Myocyte (in vitro differentiated cells): ENCODE data around the gene RGS11. TPM values are rescaled to one million over a fixed set of nuclear protein-coding genes. Genes with fewer than 3 reads are reported as not detected.

Source experiments
- DNase-seq: peaks from one replicate; pipeline ENCODE4 v3.0.0-alpha.2; 2012; ENCODE audit warnings: low read depth
- polyA plus RNA-seq: library from polyadenylated mRNA; unstranded; fragments of >200 nt; gene quantifications from one replicate; pipeline ENCODE4 v1.2.1, GENCODE V29; 2012; ENCODE audit warnings: missing spikeins
- total RNA-seq: library from RNA; depleted of rRNA; stranded (reverse); fragments of >200 nt; gene quantifications from 2 replicates; pipeline ENCODE4 v1.2.3, GENCODE V29; 2014

The RGS11 gene
- 2.3 and 4.0 TPM in 2 replicates for total RNA-seq
- 7.2 TPM for polyA plus RNA-seq

DNA sequence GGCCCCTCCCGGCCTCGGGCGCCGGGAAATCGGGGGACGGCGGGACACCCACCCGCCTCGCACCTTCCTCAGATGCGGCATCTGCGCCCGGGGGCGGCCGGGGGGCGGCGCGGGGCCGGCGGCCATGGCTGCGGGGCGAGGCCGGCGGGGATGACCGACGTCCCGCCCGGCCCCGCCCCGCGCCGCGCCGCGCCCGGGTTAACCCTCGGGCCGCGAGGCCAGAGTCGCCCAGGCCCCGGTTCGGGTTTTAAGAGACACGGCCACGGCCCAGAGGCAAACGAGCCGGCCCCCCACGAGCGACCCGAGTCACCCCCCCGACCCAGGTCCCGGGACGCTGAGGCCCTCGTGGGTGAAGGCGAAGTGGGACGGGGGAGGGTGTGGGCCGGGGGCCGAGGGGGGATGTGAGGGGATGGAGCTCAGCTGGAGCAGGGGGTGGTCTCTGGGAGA, at the start of gene RGS11:
TSS of gene RGS11 (minus strand) at position 159 of the 447 bp plus-strand sequence. CDS start at position 126, 33 bp downstream.
- no peak for DNase-seq

DNA sequence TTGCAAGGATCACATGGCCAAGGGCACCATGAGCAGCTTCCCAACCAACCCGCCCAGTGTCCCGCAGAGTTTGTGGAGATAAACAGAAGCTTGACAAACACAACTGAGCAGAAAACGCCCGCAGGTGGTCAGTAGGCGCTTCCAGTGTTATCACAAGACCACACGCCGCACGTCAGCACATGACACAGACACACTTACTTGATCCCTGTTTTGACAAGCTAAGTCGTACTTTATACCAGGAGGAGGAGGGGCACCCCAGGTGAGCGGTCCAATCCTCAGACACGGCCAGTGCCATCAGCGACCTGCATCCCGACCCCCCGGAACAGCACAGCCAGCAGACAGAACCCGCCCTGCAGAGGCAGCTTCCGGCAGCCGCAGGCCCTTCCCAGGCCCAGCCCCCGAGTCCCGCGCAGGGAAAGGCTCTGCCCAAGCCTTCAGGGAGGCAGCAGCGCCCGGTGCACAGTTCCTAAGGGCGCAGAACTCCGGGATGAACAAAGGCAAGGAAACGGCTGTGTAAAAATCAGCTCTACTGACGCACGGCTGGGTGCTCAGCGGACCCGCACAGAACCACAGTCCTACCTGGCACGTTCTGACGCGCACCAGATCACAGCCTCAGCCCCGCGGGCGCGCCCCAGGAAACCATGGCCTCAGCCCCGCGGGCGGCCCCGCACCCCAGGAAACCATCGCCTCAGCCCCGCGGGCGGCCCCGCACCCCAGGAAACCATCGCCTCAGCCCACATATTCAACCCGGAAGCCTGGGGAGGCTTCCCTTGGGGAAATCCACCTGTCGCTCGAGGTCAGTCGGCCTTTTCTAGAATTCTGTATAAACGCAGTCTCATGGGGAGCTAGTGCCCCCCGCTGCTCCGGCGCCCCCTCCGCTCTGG, 48.9 kb upstream of the RGS11 start:
- DNase-seq = no peak

DNA sequence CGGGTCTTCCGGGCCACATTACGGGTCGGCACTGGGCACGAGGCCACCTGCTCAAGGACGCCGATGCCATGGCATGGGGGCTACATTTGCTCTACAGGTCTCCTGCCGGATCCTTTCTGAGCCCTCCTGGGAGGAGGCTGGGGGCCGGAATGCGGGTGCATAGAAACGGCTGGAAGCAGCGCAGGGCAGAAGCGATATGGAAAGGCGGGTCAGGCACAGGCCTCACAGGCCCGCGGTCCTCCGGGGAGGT, 48.4 kb upstream of the RGS11 start:
- no peak for DNase-seq

DNA sequence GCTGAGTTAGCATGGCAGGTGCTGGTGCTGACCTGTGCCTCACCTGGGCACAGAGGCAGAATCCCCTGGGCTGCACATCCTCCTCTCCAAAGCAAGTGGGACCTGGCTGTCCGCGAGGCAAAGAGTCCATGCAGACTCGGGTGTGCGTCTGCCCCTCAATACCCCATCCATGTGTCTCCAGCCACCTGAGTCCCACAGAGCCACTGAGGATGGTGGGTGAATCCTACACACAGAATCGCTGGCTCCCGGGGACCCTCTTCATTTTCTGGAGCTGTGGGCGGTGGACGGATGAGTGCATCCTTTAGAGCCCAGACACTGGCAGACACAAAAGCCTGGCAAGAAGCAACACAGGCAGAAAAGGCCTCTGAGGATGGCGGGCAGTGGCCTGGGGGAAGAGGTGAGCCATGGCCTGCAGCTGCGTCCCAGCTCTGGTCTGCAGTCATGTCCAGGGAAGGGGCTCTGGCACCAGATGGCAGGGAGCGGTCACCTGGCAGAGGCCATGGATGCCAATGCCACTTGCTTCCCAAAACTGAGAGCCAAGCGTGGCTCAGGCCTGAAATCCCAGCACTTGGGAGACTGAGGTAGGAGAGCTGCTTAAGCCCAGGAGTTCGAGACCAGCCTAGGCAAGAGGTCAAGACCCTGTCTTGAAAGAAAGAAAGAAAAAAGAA, 46.9 kb upstream of the RGS11 start:
- DNase-seq = no peak

DNA sequence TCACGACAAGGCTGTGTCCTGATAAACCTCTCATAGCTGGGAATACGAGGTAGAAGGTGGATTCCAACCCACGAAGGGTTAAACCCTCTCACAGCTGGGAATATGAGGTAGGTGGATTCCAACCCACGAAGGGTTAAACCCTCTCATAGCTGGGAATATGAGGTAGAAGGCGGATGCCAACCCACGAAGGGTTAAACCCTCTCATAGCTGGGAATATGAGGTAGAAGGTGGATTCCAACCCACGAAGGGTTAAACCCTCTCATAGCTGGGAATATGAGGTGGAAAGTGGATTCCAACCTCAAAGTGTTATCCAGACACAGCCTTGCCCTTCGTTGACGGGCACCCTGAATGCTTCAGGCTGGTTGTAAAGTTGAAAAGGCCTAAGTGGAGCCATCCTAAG, 45.8 kb upstream of the RGS11 start:
- no peak for DNase-seq

DNA sequence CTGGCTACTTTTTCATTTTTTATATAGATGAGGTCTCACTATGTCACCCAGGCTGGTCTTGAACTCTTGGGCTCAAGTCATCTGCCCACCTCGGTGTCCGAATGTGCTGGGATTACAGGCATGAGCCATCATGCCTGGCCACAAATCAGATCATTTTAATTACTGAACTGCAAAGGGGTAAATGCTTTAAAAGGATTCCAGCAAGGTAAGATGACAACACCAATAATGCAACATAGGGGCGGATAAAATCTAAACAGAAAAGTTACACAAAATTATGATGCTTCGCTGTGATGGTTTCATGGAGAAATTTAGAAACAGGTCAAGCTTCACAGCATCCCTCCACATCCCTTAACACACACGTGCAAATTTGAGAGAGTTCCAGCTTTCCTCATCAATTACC, 44.5 kb upstream of the RGS11 start:
- DNase-seq = no peak

DNA sequence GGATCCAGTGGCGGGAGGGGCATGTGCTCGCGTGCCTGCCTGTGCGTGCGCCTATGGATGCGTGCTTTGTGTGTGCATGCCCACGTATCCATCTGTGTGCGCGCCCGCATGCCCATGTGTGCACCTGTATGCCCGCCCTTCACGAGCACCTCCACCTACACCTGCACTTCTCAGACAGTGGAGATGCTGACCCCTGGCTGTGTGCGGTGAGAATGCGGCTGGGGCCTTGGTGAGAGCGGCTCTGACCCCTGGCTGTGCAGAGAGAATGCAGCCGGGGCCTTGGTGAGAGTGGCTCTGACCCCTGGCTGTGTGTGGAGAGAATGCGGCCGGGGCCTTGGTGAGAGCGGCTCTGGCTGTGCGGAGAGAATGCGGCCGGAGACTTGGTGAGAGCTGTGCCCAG, 42.9 kb upstream of the RGS11 start:
- DNase-seq = no peak

DNA sequence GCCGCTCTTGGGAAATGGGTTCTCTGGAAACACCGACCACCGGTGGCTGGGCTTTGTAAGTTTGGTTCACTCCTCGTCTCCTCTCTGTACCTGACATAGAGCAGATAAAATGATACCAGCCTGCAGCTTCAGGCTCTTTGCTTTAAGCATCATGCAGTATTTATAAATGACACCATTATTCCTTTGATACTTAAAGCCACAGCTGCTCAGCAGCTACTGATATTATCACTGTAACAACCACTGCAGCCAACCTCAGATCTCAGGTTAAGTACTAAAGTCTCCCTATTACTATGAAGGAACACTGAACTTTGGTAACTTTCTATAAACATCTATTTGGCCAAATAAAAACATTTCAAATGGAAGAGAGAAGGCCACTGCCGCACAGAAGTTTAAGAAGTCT, 41.8 kb upstream of the RGS11 start:
- DNase-seq = no peak

DNA sequence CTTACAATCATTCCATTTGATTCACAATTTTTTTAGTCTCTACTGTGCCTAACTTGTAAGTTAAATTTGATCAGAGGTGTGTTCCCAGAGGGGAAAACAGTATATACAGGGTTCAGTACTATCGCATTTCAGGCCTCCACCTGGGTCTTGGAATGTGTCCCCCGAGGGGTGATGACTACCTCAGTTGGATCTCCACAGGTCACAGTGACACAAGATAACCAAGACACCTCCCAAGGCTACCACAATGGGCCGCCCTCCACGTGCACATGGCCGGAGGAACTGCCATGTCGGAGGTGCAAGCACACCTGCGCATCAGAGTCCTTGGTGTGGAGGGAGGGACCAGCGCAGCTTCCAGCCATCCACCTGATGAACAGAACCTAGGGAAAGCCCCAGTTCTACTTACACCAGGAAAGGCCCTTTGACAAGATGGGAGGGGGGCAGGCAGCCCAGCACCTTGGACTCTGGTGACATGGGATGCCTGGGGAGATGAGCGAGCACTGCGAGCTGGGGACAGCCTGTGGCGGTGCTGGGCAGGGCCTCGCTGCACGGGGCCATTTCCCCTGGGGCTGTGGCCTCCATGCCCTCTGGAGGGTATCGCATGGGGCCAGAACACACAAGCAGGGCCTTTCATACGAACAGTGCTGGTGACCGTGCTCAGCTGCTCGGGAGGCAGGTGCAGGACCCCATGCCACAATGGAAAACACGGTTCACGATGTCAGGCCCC, 41.2 kb upstream of the RGS11 start:
- no peak for DNase-seq

DNA sequence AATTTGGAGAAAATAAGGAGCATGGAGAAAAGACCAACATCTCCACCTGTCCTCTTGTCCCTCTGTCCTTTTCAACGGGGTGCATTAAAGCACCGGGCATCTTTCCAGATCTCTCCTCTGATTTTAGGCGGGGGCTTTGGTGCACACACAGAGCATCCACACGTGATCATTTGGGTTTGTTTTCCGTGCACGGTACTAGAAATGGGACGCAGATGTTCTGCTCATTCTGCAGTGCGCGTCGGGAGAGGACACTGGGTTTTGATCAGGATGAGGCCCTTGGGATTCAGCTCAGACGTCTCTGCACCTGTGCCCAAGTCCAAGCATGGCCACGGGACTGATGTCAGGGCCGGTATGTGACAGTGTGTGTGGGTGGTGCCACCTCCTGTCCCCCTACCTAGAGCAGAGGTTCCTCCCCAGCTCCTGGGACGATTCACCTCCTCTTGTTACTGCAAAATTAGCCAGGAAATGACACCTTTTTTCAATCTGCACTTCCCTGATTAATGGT, 39.1 kb upstream of the RGS11 start:
- no peak for DNase-seq

DNA sequence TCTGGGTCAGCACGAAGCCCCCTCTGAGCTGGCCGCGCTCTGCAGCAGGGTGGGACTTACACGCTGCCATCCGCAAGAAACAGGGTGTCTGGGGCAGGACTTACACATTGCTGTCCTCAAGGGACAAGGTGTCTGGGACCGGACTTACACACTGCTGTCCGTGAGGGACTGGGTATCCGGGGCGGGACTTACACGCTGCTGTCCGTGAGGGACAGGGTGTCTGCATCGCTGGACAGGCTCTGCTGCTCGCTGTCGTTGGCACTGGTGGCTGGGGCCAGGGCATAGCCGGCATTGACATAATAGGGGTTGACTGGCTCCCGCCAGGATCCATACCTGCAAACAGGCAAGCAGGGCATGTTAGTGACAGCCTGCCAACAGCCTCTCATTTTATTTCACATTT, 38.6 kb upstream of the RGS11 start:
- no peak for DNase-seq

DNA sequence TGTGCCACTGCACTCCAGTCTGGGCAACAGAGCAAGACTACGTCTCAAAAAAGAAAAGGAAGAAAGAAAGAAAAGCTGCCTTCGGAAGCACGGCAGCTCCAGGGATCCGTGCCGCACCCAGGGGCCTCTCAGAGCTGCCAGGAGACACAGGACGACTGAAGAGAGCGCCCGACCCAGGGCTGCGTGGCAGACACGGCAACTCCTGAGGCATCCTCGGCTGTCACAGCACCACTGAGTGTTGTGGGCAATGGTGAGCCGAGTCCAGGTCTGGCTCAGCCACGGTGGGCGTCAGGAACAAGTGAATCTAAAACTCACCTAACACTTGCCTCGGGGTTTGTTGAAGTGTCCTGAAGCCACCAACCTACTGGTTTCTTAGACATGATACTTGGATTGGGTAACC, 36.0 kb upstream of the RGS11 start:
- DNase-seq = no peak

DNA sequence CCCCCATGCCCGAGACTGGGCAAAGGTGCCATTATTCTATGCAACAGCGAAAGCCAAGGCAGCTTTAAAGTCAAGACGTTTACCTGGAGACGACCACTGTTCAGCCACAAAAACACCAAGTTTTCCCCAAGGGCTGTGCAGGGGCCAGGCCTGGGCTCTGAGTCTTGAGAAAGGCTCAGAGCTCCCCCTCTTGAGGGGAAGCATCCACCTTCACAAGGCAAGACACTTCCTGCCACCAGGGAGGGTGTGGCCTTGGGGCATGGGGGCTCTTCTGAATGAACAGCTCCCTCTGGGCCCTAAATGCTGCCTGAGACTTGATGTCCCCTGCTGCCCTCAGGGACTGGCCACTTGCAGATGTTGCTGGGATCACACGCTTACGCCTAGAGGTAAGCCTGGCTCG, 33.7 kb upstream of the RGS11 start:
- no peak for DNase-seq

DNA sequence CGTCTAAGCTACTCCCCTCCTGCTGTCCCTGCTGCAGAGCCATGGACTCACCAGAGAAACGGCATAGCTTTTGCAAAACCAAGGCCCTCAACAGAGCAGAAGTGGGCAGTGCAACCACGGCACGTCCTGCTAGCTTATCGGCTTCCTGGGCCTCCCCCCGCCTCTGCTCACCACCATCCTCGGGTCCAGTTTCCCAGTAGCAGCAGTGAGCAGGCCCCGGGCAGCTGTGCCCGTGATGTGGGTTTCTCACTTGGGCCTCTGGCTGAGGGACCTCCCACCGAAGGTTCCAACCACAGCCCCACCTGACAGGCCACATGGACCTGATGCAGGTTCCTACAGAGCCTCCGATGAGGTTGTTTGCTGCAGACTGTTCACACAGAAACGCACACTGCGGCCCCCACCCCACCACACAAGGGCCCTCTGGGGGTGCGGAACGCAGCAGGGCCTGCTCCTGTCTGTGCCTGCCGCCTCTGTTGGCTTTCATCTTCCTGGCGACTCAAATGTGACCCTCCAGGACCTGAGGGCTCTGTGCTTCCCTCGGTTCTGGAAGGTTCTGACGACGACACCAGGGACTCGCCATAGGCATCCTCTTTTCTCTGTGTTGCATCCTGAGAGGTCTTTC, 32.1 kb upstream of the RGS11 start:
- DNase-seq = no peak

DNA sequence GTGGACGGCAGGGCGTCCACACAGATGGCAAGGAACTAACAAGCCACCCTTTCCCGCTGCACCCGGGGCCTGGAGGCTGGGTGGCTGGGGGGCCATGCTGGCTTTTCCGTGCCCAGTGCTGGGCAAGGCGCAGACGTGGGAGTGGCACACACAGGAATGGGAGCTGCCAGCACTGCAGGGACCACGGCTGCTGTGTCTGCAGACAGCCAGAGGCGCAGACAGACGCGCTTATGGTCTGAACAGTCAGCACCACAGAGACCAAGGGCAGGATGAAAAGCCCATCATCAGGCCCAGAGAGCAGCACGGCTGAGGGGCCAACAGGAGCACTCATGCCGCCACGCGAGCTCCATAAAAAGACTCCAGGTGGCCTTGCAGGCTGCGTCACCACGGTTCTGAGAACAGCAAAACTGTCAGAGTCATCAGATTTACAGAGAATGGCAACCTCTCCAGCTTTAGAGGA, 31.2 kb upstream of the RGS11 start:
- DNase-seq = no peak

DNA sequence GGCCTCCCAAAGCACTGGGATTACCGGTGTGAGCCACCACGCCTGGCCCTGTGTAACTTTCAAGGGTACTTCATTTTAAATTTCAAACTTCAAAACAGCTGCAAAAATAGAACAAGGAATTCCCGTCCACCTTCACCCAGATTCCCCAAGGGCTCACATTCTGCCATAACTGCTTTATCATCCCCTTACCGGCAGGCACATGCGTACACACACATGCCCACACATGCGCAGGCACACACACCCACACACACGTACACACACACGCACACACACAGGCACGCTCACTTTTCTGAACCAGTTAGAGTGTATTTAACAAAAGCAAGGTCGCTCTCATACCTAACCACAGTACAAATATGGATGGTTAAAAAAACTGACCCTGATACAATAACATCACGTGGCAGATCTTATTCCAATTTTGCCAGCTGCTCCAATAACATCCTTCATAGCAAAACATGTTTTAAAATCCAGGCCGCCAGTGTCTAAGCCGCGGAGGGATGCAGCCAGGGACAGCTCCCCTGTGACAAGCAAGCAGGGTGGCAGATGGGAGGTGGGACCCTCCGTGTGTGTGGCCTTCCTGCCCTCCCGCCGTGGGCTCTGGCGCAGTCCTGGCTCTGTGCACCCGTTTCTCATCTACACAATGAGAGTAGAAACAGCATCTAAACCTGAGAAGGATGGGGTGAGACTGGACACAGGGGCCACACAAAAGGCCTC, 30.3 kb upstream of the RGS11 start:
- DNase-seq = no peak

DNA sequence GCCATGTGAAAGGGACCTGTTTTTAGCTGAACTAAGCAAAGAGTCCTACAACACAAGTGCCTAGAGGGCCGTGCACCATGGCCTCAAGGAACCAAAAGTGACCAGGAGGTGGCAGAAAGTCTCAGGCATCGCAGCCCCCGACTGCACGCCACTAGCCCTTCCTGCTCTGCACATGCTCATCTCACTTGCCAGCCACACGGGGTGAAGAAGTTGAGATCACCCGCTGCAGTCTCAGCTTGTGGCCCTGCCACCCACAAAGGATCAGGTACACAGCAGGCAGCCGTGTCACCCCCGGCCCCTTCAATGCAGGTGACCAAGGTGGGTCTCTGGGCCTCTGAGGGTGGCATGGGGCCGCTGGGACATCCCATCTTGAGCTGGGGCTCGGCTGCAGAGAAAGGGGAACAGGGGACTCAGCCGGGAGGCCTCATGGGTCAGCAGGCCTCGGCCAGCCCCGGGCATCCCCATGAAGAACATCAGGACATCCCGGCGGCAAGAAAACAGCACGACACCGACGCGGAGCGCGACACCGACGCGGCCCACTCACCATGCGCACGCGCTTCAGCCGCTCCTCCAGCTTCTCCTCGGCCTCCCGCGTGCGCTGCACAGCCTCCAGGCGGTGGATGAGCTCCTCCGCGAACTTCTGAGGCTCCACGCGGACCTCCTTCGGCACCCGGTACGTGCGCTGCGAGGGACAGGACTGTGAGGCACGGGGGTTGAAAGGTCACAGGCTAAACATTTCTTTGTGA, 28.2 kb upstream of the RGS11 start:
- DNase-seq = no peak

DNA sequence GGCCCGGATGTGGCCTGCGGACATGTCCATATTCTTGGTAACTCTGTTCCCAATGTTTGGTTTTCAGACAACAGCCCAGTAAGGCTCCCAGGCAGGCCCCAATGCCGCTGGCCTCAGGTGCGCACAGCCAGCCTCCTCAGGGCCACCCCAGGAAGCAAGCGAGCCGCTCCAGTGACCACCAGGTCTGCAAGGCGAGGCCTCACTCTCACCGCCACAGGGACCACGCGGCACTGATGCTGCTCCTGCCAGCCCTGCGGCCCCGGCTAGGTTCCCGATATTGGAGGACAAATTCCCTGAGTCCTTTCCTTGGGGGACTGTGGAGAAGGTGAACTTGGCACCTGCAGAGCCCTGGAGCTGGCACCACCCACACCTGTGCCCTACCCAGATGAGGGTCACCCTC, 26.2 kb upstream of the RGS11 start:
- DNase-seq = no peak

DNA sequence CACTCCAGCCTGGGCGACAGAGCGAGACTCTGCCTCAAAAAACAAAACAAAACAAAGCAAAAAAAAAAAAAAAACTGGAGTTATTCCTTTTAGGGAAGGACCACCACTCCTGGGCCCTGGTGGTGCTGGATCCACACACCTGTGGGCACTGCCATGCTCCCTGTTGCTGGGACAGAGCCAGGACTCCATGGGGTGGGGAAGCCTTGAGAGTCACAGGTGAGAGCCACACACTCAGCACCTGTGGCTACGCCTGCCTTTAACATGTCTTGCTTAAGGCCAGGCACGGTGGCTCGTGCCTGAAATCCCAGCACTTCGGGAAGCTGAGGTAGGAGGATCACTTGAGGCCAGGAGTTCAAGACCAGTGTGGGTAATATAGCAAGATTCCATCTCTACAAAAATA, 25.5 kb upstream of the RGS11 start:
- DNase-seq = no peak

DNA sequence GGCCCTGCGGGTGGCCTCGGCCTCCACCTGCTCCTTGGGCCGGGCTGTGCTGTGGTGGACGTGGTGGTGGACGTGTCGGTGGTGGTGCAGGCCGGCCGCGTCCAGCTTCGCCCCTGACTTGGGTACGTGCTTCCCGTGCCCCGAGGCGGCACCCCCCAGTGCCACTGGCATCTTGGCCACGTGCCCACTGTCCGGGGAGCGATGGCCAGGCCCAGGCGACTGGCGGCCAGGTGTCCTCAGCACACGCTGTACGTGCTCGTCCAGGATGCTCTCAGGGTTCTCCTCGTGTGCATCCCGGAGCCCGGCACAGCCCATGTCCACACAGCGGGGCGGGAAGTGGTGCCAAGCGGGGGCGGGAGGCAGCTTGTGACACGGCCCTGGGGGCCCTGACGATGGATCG, 22.1 kb upstream of the RGS11 start:
- DNase-seq = no peak
